DND-41 (cell line): ENCODE measurements around the gene TPCN1.

Experiments
- ATAC-seq: fragments of 200-7000 bp; cut with Tn5 transposase; 3 replicates; pipeline ENCODE4 v1.9.1; 2021; ENCODE audit warnings: low read depth; ENCODE audit not compliant: insufficient read depth
- DNase-seq: peaks from one replicate; pipeline ENCODE4 v3.0.0-alpha.2; 2020
- H2AFZ ChIP-seq: 2 replicates; pipeline ENCODE4 v1.6.0; 2012; ENCODE audit warnings: low read depth, low read length
- H3K27ac ChIP-seq: 2 replicates; pipeline ENCODE4 v1.5.1; 2012; ENCODE audit warnings: low read length, inconsistent platforms
- H3K27me3 ChIP-seq: fragments of 200-600 bp; sonication (generic); 2 replicates; pipeline ENCODE4 v1.6.0; 2012; ENCODE audit warnings: low read length, mild to moderate bottlenecking, inconsistent platforms; ENCODE audit not compliant: insufficient read depth, poor library complexity
- H3K36me3 ChIP-seq: 2 replicates; pipeline ENCODE4 v1.5.1; 2012; ENCODE audit warnings: low read length, inconsistent platforms; ENCODE audit not compliant: insufficient read depth
- H3K4me1 ChIP-seq: 2 replicates; pipeline ENCODE4 v1.5.1; 2012; ENCODE audit warnings: mild to moderate bottlenecking, low read length; ENCODE audit not compliant: insufficient read depth
- H3K4me2 ChIP-seq: 2 replicates; pipeline ENCODE4 v1.6.0; 2012; ENCODE audit warnings: mild to moderate bottlenecking, moderate library complexity, low read length, inconsistent platforms; ENCODE audit not compliant: insufficient read depth
- H3K4me3 ChIP-seq, 2 experiments: fragments of 200-600 bp in 1 of 2; shearing (Covaris generic) in 1 of 2; 2 replicates each; pipeline ENCODE4 v1.5.1; 2012 to 2016; ENCODE audit warnings: inconsistent platforms in 2 of 2, low read length in 2 of 2, mild to moderate bottlenecking in 2 of 2, low read depth in 1 of 2, moderate library complexity in 1 of 2
- H3K79me2 ChIP-seq: 2 replicates; pipeline ENCODE4 v1.6.0; 2012; ENCODE audit warnings: low read length, inconsistent platforms; ENCODE audit not compliant: insufficient read depth
- H3K9ac ChIP-seq: 2 replicates; pipeline ENCODE4 v1.6.0; 2012; ENCODE audit warnings: low read depth, mild to moderate bottlenecking, inconsistent platforms, low read length, moderate library complexity
- H3K9me3 ChIP-seq: 2 replicates; pipeline ENCODE4 v1.5.1; 2012; ENCODE audit warnings: low read length, moderate library complexity, mild to moderate bottlenecking, inconsistent platforms; ENCODE audit not compliant: insufficient read depth, severe bottlenecking
- H4K20me1 ChIP-seq: 2 replicates; pipeline ENCODE4 v1.6.0; 2012; ENCODE audit warnings: low read length; ENCODE audit not compliant: insufficient read depth
- CTCF ChIP-seq: IDR thresholded peaks from 2 replicates; pipeline ENCODE4 v1.5.1; 2012; ENCODE audit warnings: borderline replicate concordance, low read length, moderate library complexity, mild to moderate bottlenecking; ENCODE audit not compliant: poor library complexity, severe bottlenecking; ENCODE audit errors: extremely low read depth
- EZH2 ChIP-seq: IDR thresholded peaks from 3 replicates; pipeline ENCODE4 v1.6.1; 2012; ENCODE audit warnings: borderline replicate concordance, low read depth, mild to moderate bottlenecking, moderate library complexity, low read length, inconsistent platforms; ENCODE audit not compliant: severe bottlenecking

TPCN1 gene

GRCh38 chr12:113239288-113239771 lies 18.1 kb downstream of the TPCN1 start:
- TF ChIP-seq EZH2 (no peak), CTCF (no peak)
- Histone ChIP-seq H3K36me3 (peaks cover 58% of the 10 kb centered on the region), H3K27ac (no peak overlapping the region), H3K4me2 (no peak overlapping the region), H2AFZ (no peak overlapping the region), H3K79me2 (0 out of 2 replicates have a peak, but pooled peaks cover 3% of the 10 kb centered on the region), H3K9ac (no peak overlapping the region), H3K27me3 (no peaks in the 10 kb centered on the region), H3K4me1 (no peaks in the 10 kb centered on the region), H3K4me3 (no peak overlapping the region), H4K20me1 (no peaks in the 10 kb centered on the region), H3K9me3 (no peaks in the 10 kb centered on the region)
- DNase-seq: no peak
- ATAC-seq: no peak

- Histone ChIP-seq H3K4me2 (no peak overlapping the region), H3K9me3 (no peaks in the 10 kb centered on the region), H3K9ac (no peak overlapping the region), H4K20me1 (no peaks in the 10 kb centered on the region), H3K27me3 (no peaks in the 10 kb centered on the region), H3K27ac (no peak overlapping the region), H2AFZ (no peak overlapping the region), H3K36me3 (peaks cover 56% of the 10 kb centered on the region), H3K79me2 (0 out of 2 replicates have a peak, but pooled peaks cover 3% of the 10 kb centered on the region), H3K4me1 (no peaks in the 10 kb centered on the region), H3K4me3 (no peak overlapping the region)
- ATAC-seq (no peak), DNase-seq (no peak)
- TF ChIP-seq EZH2: no peak
- no peak for TF ChIP-seq CTCF
Measured at GRCh38 chr12:113239811-113240331, 18.6 kb downstream of the TPCN1 start.

GRCh38 chr12:113240395-113240794 lies 19.1 kb downstream of the TPCN1 start:
- H4K20me1 ChIP-seq: no peaks in the 10 kb centered on the region
- H3K4me1 ChIP-seq: no peaks in the 10 kb centered on the region
- no peak overlapping the region for H3K4me2 ChIP-seq

More at GRCh38 chr12:113240395-113240794, 19.1 kb downstream of the TPCN1 start:
- H3K9ac ChIP-seq: no peak overlapping the region
- H2AFZ ChIP-seq: no peak overlapping the region
- H3K9me3 ChIP-seq: no peaks in the 10 kb centered on the region
- no peak for TF ChIP-seq CTCF
- TF ChIP-seq EZH2: no peak
- ATAC-seq (no peak), DNase-seq (no peak)
- H3K27ac ChIP-seq: no peak overlapping the region
- no peak overlapping the region for H3K4me3 ChIP-seq
- H3K79me2 ChIP-seq: 0 out of 2 replicates have a peak, but pooled peaks cover 3% of the 10 kb centered on the region
- no peaks in the 10 kb centered on the region for H3K27me3 ChIP-seq
- H3K36me3 ChIP-seq: peaks cover 56% of the 10 kb centered on the region
